Stimulated activated CD4-positive, alpha-beta T cell treated with anti-CD3 and anti-CD28 coated beads, Interleukin-15, amount 100 ng/mL, for 1 hour (primary cell): ENCODE data around the gene TLE1.
A peak's percentile ranks its signal among the peaks of the same experiment; 100 is the strongest.
"Not testable (repeated sequence)": the region's sequence is repeated elsewhere in the genome, so short reads cannot be mapped to it uniquely, and the experiment has no call there.

Experiments used
- DNase-seq, 2 donors: peaks; one replicate each; pipeline ENCODE4 v3.0.0-alpha.2; 2020; ENCODE audit warnings: low read depth in 1 of 2, low spot score in 1 of 2

TLE1 gene

GRCh38 chr9:81689343-81690175, at the start of gene TLE1:
TLE1 (minus strand) TSS chr9:81689547; CDS start chr9:81688240, 1,307 bp downstream.
- peak; percentile 35 to 64 for DNase-seq

- DNase-seq, result no peak
Measured at GRCh38 chr9:81737871-81738507, 48.6 kb upstream of the TLE1 start.

GRCh38 chr9:81730498-81730897, 41.2 kb upstream of the TLE1 start:
- not testable (repeated sequence) for DNase-seq

GRCh38 chr9:81729135-81729534, 39.8 kb upstream of the TLE1 start:
- DNase-seq, result no peak

DNA sequence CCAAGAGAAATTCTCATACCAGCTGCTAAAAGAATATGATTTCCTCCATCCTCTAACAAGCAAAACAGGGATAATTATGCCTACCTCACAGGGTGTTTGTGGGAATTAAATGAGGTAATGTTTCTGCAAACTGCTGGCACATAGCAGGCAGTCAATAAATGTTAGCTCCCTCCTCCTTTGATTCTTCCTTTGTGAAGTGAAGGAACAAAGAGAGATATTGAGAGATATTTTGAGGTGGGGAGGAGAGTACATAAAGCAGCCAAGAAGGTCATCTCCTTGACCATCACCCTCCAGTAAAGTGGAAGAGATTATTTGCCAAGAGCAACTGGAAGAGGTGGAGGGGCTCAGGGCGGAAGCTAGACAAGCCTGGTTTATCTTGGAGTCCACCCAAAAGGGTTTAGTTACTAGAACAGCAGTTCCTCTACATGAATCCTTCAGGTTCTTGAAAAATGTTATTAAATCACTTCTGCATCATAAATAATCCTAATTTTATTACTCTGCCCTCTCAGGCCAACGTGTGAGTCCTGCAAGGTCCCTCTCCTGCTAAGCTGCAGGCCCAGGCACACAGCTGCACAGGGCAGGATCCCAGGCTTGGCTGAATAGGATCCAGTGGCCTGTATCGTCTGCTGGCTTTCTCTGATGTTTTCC, 35.0 kb upstream of the TLE1 start:
- DNase-seq, result no peak

DNA sequence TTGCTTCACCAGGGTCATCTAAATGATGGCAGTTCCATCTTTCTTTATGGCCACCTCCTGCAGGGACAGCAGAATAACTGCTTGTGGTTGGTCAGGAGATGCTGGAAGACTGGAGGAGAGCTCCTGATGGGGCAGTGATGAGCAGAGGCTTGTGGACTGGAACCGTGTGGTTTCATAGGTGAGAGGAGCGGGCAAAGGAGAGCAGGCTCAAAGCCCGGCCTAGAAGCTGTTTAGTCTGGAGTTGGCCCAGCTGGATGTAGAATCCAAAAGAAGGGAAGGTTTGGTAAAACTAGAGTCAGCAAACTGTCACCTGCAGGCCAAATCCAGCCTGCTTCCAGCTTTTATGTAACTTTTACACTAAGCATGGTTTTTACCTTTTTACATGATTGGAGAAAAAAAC, 32.9 kb upstream of the TLE1 start:
- DNase-seq, result no peak

- DNase-seq, result no peak
Measured at GRCh38 chr9:81720450-81721086, 31.2 kb upstream of the TLE1 start.

DNA sequence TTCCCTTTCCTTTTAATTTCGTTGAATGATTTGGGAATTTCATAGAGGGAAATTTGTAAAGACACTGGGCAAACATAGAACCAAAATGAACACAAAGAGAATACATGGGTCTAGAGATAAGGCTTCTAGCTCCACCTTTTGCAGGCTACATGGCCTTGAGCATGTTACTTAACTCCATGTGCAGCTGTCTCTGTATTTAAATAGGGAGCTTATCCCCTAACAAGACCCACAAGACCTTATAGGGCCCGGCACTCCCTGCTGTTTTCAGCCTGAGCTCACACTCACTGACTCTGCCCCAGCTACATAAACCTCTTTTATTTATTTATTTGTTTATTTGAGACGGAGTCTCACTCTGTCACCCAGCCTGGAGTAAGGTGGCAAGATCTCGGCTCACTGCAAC, 30.6 kb upstream of the TLE1 start:
- no peak for DNase-seq

DNA sequence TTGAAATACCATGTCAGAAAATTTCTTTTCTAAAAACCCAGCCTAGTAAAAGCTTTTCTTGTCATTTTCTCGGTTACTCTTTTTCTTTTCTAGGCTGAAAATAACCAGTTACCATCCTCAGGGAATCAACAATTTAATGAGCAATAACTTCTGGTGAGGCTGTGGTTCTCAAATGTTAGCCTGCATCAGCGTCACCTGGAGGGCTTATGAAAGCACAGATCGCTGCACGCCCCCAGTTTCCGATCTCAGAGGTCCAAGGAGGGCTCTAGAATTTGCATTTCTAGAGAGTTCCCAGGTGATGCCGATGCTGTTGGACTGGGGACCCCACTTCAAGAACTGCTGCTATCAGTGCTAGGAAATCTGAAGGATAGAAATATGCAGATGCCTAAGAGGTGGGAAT, 28.9 kb upstream of the TLE1 start:
- no peak for DNase-seq

GRCh38 chr9:81717747-81718077, 28.4 kb upstream of the TLE1 start:
- DNase-seq, result no peak

DNA sequence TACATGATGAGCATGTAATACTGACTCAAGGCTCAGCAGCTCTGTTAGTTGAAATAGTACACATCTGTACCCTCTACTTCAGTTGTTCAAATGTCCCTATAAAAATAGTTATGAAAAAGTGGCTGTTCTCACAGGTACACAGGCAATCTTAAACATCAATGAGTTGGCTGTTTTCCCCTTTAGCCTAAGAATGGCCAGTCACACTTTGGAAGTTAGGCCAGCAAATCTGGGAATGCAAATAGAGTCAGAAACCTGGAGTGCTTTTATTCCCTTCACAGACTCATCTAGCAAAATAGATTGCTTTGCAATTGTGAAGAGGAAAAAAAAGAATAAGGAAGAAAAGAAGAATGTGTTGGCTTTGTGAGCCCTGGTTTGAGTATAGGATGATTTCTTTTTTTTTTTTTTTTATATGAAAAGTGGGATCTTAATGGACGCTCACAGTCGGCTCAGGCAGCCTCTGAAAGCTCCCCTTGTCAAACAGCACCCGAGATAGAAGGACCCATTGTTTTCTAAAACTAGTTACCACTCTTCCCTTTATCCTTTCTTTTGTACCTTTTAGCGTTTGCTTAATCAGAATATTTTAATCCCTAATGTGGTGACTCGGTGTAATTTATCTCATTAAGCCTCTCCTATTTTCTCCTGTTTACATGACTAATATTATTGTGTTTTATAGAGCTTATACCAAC, 27.9 kb upstream of the TLE1 start:
- no peak for DNase-seq

DNA sequence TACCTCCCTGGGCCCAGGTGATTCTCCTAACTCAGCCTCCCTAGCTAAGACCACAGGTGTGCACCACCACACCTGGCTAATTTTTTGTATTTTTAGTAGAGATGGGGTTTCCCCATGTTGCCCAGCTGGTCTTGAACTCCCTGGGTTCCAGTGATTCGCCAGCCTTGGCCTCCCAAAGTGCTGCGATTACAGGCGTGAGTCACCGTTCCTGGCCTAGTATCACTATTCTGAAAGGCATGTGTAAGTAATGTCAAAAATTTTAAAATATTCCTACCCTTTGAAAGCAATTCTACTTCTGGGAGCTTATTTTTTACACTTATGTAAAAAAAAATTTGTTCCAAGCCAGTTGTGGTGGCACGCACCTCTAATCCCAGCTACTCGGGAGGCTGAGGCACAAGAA, 27.1 kb upstream of the TLE1 start:
- DNase-seq, result no peak

DNA sequence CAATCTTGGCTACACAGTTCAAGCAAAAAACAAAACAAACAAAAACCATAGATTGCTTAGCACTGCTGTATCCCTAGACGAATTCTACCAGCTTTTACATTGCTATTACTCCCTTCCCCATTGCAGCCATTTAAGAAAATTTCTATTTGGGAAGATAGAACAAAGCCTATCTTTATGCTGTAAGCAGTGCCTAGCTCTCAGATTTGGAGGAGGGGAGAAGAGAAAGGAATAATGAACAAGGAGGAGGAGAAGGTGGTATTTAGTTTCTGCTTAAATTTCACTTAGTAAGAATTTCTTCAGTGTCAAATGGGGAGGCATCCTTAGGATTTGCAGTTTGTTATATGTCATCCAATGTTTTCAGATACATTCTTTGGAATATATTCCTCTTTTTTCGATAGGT, 16.2 kb upstream of the TLE1 start:
- no peak for DNase-seq

- no peak for DNase-seq
Measured at GRCh38 chr9:81694541-81694940, 5.2 kb upstream of the TLE1 start.

DNA sequence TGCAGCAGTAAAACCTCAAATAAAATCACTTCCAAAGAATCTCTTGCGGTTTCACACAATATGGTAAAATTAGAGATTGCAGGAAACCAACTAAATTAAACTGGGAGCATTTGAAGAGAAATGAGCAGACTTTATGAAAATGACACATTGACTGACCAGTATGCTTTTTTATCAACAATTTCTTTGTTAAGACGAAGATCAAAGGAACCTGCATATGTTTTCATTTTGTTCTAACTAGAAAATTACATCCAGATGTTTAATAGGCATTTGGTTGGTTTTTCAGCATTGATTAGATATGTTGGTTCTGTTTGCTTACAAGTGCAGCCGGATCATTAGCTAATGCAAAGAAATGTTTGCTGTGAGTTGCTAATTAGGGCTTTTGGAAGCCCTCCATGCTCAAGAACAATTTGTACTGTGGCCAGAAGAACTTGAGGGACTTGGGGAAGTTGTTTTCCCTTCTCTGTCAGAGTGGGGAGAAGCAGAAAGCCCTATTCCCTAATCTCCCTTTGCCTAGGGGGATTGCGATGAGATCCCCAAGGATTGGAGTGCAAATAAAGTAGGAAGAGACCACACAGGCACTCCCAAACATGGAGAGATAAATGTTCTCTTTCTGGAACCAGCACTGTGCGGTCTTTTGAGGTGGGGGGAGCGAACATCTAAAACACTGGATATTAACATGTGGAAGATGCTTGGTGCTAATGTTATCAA, 4.5 kb upstream of the TLE1 start:
- DNase-seq, result no peak

- DNase-seq, result no peak
Measured at GRCh38 chr9:81690251-81690851, 1.0 kb upstream of the TLE1 start.

- DNase-seq, result not testable (repeated sequence)
Measured at GRCh38 chr9:81689093-81689342, 329 bp downstream of the TLE1 start.

DNA sequence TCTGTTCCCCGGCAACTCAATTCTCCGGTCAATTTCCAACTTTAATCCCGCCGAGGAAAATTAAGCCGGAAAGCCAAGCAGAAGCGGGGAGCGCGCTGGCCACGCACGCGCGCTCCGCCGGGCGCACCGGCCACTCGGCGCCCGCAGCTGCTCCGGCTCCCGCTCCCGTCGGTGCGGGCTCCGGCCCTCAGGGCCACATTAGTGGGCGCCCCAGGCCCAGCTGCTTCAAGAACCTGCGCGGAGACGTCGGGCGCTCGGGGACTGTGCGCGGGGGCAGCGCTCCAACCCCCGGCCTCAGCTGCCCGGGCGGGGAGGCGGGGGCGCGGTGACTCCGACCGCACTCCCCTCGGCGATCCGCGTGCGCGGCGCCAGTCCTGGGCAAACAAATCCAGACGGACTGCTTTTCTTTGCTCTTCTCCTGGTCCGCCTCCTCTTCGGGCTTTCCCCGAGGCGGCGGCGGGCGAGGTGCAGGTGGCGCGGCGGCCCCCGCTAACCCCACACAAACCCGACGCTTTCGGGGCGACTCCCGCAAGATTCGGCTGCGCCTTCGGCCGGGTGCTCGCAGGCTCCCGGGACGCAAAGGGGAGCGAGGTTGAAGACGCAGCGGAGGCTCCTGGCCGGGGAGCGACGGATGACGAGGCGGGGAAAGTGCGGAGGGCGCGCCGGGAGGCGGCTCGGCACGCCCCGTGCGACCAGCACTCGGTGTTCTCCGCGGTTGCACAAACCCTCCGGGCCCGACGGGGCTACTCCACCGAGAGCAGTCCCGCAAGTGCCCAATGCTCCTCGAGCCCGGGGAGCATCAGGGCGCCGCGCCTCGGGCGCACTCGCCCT, 870 bp downstream of the TLE1 start:
- not testable (repeated sequence) for DNase-seq

- DNase-seq, result no peak
Measured at GRCh38 chr9:81687521-81688261, 1.7 kb downstream of the TLE1 start.
